Measurements from ENCODE around the gene CAMTA1. TPM values are rescaled to one million over a fixed set of nuclear protein-coding genes. Genes with fewer than 3 reads are reported as not detected.
A peak's percentile ranks its signal among the peaks of the same experiment; 100 is the strongest.

The CAMTA1 gene
- total and polyA plus RNA-seq, 4 donors: 90.5 to 236 (median 195) TPM

- 91% methylated on average over 14 of the region's 16 CpGs for WGBS (ENCODE audit: insufficient coverage)
- peaks cover 7% of the 10 kb centered on the region for H3K4me1 ChIP-seq (ENCODE audit: control insufficient read depth, insufficient read depth, low read length)
- H3K27me3 ChIP-seq (ENCODE audit: control insufficient read depth, insufficient read depth, low read length): no peaks in the 10 kb centered on the region
- no peak overlapping the region for H3K4me3 ChIP-seq (ENCODE audit: low read depth, low read length)
- H3K27ac ChIP-seq (ENCODE audit: low read depth, low read length): no peak overlapping the region
- DNase-seq (ENCODE audit: low read depth in 4 of 6, low spot score in 6 of 6): no peak
- peaks cover 14% of the 10 kb centered on the region for H3K36me3 ChIP-seq (ENCODE audit: control insufficient read depth, insufficient read depth, low read length)
- H3K9me3 ChIP-seq (ENCODE audit: control insufficient read depth, insufficient read depth, low read length): no peaks in the 10 kb centered on the region
Measured at GRCh38 chr1:7566417-7567375, 781.4 kb downstream of the CAMTA1 start.

GRCh38 chr1:7567376-7567775 is 782.1 kb downstream of the CAMTA1 start:
- H3K9me3 ChIP-seq (ENCODE audit: control insufficient read depth, insufficient read depth, low read length): no peaks in the 10 kb centered on the region
- no peak for DNase-seq (ENCODE audit: low read depth in 4 of 6, low spot score in 6 of 6)
- no peak overlapping the region for H3K27ac ChIP-seq (ENCODE audit: low read depth, low read length)
- peaks cover 10% of the 10 kb centered on the region for H3K36me3 ChIP-seq (ENCODE audit: control insufficient read depth, insufficient read depth, low read length)
- WGBS (ENCODE audit: insufficient coverage): 100% methylated on average over 3 of the region's 3 CpGs
- no peak overlapping the region for H3K4me3 ChIP-seq (ENCODE audit: low read depth, low read length)
- no peaks in the 10 kb centered on the region for H3K27me3 ChIP-seq (ENCODE audit: control insufficient read depth, insufficient read depth, low read length)
- H3K4me1 ChIP-seq (ENCODE audit: control insufficient read depth, insufficient read depth, low read length): peaks cover under 1% of the 10 kb centered on the region

GRCh38 chr1:7568053-7568452 is 782.8 kb downstream of the CAMTA1 start:
- H3K4me1 ChIP-seq (ENCODE audit: control insufficient read depth, insufficient read depth, low read length): peaks cover 3% of the 10 kb centered on the region
- H3K9me3 ChIP-seq (ENCODE audit: control insufficient read depth, insufficient read depth, low read length): no peaks in the 10 kb centered on the region
- WGBS (ENCODE audit: insufficient coverage): 79% methylated on average over 4 of the region's 4 CpGs
- DNase-seq (ENCODE audit: low read depth in 4 of 6, low spot score in 6 of 6): no peak
- H3K4me3 ChIP-seq (ENCODE audit: low read depth, low read length): no peak overlapping the region
- H3K27ac ChIP-seq (ENCODE audit: low read depth, low read length): no peak overlapping the region
- no peaks in the 10 kb centered on the region for H3K27me3 ChIP-seq (ENCODE audit: control insufficient read depth, insufficient read depth, low read length)
- peaks cover 10% of the 10 kb centered on the region for H3K36me3 ChIP-seq (ENCODE audit: control insufficient read depth, insufficient read depth, low read length)

GRCh38 chr1:7568901-7569524 is 783.8 kb downstream of the CAMTA1 start:
- peaks cover 11% of the 10 kb centered on the region for H3K4me1 ChIP-seq (ENCODE audit: control insufficient read depth, insufficient read depth, low read length)
- no peaks in the 10 kb centered on the region for H3K9me3 ChIP-seq (ENCODE audit: control insufficient read depth, insufficient read depth, low read length)
- no peaks in the 10 kb centered on the region for H3K27me3 ChIP-seq (ENCODE audit: control insufficient read depth, insufficient read depth, low read length)
- no peak for DNase-seq (ENCODE audit: low read depth in 4 of 6, low spot score in 6 of 6)
- peaks cover 10% of the 10 kb centered on the region for H3K36me3 ChIP-seq (ENCODE audit: control insufficient read depth, insufficient read depth, low read length)
- H3K27ac ChIP-seq (ENCODE audit: low read depth, low read length): no peak overlapping the region
- WGBS (ENCODE audit: insufficient coverage): 100% methylated on average over 2 of the region's 2 CpGs
- no peak overlapping the region for H3K4me3 ChIP-seq (ENCODE audit: low read depth, low read length)

GRCh38 chr1:7570311-7570710 is 785.1 kb downstream of the CAMTA1 start:
- Histone ChIP-seq H3K27ac (ENCODE audit: low read depth, low read length) (no peak overlapping the region), H3K36me3 (ENCODE audit: control insufficient read depth, insufficient read depth, low read length) (peaks cover 5% of the 10 kb centered on the region), H3K4me3 (ENCODE audit: low read depth, low read length) (no peak overlapping the region), H3K9me3 (ENCODE audit: control insufficient read depth, insufficient read depth, low read length) (no peaks in the 10 kb centered on the region), H3K4me1 (ENCODE audit: control insufficient read depth, insufficient read depth, low read length) (peaks cover 19% of the 10 kb centered on the region), H3K27me3 (ENCODE audit: control insufficient read depth, insufficient read depth, low read length) (no peaks in the 10 kb centered on the region)
- WGBS (ENCODE audit: insufficient coverage): 75% methylated on average over 5 of the region's 5 CpGs
- no peak for DNase-seq (ENCODE audit: low read depth in 4 of 6, low spot score in 6 of 6)

GRCh38 chr1:7572654-7573152 is 787.4 kb downstream of the CAMTA1 start:
- Histone ChIP-seq H3K27ac (ENCODE audit: low read depth, low read length) (no peak overlapping the region), H3K4me3 (ENCODE audit: low read depth, low read length) (no peak overlapping the region), H3K36me3 (ENCODE audit: control insufficient read depth, insufficient read depth, low read length) (peaks cover 3% of the 10 kb centered on the region), H3K9me3 (ENCODE audit: control insufficient read depth, insufficient read depth, low read length) (no peaks in the 10 kb centered on the region), H3K4me1 (ENCODE audit: control insufficient read depth, insufficient read depth, low read length) (peaks cover 19% of the 10 kb centered on the region), H3K27me3 (ENCODE audit: control insufficient read depth, insufficient read depth, low read length) (no peaks in the 10 kb centered on the region)
- 86% methylated on average over 3 of the region's 5 CpGs for WGBS (ENCODE audit: insufficient coverage)
- DNase-seq (ENCODE audit: low read depth in 4 of 6, low spot score in 6 of 6): no peak

GRCh38 chr1:7573481-7573880 is 788.2 kb downstream of the CAMTA1 start:
- Histone ChIP-seq H3K27me3 (ENCODE audit: control insufficient read depth, insufficient read depth, low read length) (no peaks in the 10 kb centered on the region), H3K9me3 (ENCODE audit: control insufficient read depth, insufficient read depth, low read length) (no peaks in the 10 kb centered on the region), H3K27ac (ENCODE audit: low read depth, low read length) (no peak overlapping the region), H3K36me3 (ENCODE audit: control insufficient read depth, insufficient read depth, low read length) (peaks cover 2% of the 10 kb centered on the region), H3K4me1 (ENCODE audit: control insufficient read depth, insufficient read depth, low read length) (peaks cover 19% of the 10 kb centered on the region), H3K4me3 (ENCODE audit: low read depth, low read length) (no peak overlapping the region)
- no peak for DNase-seq (ENCODE audit: low read depth in 4 of 6, low spot score in 6 of 6)
- 88% methylated on average over 11 of the region's 12 CpGs for WGBS (ENCODE audit: insufficient coverage)

GRCh38 chr1:7574121-7575040 is 789.1 kb downstream of the CAMTA1 start:
- H3K9me3 ChIP-seq (ENCODE audit: control insufficient read depth, insufficient read depth, low read length): no peaks in the 10 kb centered on the region
- no peak overlapping the region for H3K4me3 ChIP-seq (ENCODE audit: low read depth, low read length)
- WGBS (ENCODE audit: insufficient coverage): 56% methylated on average over 26 of the region's 26 CpGs
- peak in 2 of 6 donors; percentile 56 to 78 for DNase-seq (ENCODE audit: low read depth in 4 of 6, low spot score in 6 of 6)
- peak overlapping the region; percentile 33 for H3K27ac ChIP-seq (ENCODE audit: low read depth, low read length)
- H3K4me1 ChIP-seq (ENCODE audit: control insufficient read depth, insufficient read depth, low read length): peaks cover 19% of the 10 kb centered on the region
- no peaks in the 10 kb centered on the region for H3K27me3 ChIP-seq (ENCODE audit: control insufficient read depth, insufficient read depth, low read length)
- H3K36me3 ChIP-seq (ENCODE audit: control insufficient read depth, insufficient read depth, low read length): peaks cover 2% of the 10 kb centered on the region

GRCh38 chr1:7575041-7575400 is 789.8 kb downstream of the CAMTA1 start:
- H3K4me3 ChIP-seq (ENCODE audit: low read depth, low read length): no peak overlapping the region
- WGBS (ENCODE audit: insufficient coverage): 70% methylated on average over 2 of the region's 2 CpGs
- peaks cover 19% of the 10 kb centered on the region for H3K4me1 ChIP-seq (ENCODE audit: control insufficient read depth, insufficient read depth, low read length)
- H3K27me3 ChIP-seq (ENCODE audit: control insufficient read depth, insufficient read depth, low read length): no peaks in the 10 kb centered on the region
- peaks cover 2% of the 10 kb centered on the region for H3K36me3 ChIP-seq (ENCODE audit: control insufficient read depth, insufficient read depth, low read length)
- DNase-seq (ENCODE audit: low read depth in 4 of 6, low spot score in 6 of 6): no peak
- no peak overlapping the region for H3K27ac ChIP-seq (ENCODE audit: low read depth, low read length)
- H3K9me3 ChIP-seq (ENCODE audit: control insufficient read depth, insufficient read depth, low read length): no peaks in the 10 kb centered on the region
